COR-L47 (cell line): ENCODE results near the gene CTDP1.

Source experiments
- DNase-seq: peaks from one replicate; lab custom pipeline; 2025; lab: John Stamatoyannopoulos, UW

Gene CTDP1

DNA sequence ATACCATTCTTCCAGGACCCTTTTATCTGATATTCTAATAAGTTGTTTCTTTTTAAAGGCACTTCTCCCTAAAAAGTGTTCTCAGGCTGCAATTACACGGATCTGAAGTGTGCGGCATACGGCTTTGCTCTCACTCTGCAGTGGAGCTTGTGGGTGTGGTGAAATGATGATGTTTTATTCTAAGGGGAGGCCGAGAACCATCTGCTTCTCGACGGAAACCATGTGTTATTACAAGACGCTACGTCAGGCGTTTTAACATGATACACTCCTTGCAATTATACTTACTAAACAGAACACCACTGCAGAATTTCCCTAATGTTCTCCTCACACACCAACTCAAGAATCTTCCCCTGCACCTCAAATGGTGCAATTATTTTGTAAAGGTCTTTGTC, 34.9 kb upstream of the CTDP1 start:
- no peak for DNase-seq

DNA sequence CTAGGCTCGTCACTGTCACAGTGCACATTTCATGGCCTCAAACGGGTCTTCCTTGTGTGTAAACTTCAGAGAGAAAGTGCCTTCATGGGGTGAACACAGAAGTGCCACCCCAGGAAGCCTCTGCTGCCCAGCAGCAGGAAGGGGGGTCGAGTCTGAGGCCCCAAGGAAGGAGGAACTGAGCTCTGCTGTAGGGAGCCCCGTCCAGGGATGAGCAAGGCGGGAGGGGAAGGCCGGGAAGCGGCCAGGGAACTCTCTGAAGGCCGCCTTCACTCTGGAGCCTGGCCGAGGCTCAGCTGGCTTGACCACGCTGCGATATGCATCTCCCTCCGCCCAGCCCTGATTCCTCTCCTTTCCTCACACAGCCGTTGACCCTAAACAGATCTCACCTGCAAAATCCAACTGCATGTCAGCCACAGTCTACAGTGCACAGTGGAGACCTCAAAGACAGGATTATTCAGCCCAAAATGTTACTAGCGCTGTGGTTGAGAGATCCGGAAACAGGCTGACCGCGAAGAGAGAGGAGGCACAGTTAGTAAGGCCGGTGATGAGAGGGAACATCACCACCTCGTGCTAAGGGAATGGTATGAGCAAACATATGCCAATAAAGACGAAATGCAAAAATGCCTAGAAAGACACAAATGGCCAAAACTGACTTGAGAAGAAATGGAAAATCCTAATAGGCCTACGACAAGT, 34.2 kb upstream of the CTDP1 start:
- no peak for DNase-seq

DNA sequence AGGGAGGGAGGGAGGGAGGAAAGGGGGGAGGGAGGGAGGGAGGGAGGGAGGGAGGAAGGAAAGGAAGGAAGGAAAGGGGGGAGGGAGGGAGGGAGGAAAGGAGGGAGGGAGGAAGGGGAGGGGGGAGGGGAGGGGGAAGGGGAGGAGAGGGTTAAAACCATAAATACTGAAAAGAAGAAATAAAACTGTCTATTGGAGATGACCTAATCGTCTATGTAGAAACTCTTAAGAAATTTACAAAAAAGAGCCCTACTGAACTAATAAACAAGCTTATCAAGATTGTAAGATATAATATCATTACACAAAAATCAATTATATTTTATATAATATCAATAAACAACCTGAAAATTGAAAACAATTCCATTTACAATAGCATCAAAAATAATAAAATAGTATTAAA, 32.3 kb upstream of the CTDP1 start:
- DNase-seq = no peak

DNA sequence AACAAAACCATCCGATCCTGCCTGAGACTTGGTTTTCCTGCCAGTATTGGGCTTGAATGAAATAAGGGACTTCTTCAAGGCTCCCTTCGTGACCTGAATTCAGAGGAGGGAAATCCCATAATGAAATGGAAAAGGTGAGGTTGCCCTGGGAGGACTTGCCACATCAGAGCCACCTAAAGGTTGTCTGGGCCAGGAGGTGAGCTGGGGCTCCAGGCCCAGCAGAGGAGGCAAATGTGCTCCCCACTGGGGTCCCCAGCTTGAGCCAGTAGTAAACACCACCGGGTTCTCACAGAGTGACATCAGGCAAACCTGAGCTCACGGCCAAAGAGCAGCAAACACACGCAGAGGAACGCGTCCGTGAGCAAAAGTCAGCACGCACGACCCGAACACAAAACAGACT, 28.6 kb upstream of the CTDP1 start:
- no peak for DNase-seq

DNA sequence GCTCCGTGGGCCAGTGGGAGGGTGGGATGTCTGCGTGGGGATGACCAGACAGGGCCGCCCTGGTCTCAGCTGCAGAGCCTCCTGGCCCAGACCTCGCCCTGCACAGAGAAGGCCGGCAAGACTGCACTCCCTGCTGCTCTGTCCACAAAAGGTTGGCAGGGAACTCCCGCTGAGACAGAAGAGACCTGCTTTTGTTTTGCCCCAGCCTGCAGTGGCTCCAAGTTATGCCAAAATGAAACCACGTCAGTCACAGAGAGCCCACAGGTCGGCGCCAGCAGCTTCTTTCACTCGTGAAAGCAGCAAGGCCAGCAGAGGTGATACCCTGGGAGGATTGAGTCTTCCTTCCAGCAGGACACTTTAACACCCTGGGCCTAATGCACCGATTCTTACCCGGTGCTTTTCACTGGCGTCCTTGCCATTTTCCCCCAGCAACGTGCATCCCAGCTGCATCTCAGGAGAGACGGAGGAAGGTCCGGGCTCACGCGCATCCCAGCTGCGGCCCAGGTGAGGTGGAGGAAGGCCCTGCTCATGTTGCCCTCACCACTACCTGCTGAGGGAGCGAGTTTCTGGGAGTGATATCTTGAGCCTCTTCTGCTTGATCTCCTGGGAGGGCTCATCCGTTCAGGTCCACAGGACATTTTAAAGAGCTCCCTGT, 22.1 kb upstream of the CTDP1 start:
- DNase-seq = peak; percentile 92

DNA sequence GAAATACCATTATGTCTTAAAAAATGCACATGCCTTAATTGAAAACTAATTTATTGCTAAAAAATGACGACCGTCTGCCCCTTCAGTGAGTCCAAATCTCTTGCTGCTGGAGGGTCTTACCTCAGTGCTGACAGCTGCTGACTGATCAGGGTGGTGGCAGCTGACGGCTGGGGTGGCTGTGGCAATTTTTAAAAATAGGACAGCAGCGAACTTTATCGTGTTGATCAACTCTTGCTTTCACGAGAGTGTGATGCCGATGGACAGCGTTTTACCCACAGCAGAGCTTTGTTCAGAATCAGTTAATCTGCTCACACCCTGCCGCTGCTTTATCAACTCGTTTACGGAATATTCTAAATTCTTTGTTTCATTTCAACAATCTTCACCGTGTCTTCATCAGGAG, 21.2 kb upstream of the CTDP1 start:
- DNase-seq = no peak

DNA sequence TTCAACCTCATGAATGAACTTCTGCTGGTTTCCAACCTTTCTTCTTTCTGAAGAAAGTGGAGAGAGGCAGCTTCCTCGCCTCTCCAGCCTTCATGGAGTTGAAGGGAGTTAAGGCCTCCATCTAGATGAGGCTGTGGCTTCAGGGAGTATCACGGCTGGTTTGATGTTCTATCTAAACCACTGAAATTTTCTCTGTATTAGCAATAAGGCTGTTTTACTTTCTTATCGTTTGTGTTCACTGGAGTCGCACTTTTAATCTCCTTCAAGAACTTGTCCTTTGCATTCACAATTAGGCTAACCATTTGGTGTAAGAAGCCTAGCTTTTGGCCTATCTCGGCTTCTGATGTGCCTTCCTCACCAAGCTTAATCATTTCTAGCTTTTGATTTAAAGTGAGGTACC, 19.9 kb upstream of the CTDP1 start:
- no peak for DNase-seq

DNA sequence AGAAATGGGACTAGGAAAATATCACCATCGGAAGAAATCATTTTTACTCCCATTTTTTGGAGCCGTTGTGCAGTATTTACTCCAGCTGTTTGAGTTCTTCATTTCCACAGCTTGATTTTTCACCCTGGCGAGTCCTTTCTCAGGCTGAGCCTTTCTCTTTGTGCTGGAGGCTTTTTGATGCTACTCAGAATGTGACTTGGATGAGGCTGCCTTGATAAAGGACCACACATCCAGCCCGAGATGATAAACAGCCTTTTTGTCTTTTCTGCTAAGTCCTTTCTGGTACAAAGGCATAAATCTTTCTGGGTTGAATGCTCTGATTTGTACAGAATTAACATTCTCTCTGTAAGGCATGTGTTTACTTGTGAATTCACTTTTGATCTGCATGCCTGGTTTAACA, 17.6 kb upstream of the CTDP1 start:
- DNase-seq = no peak

DNA sequence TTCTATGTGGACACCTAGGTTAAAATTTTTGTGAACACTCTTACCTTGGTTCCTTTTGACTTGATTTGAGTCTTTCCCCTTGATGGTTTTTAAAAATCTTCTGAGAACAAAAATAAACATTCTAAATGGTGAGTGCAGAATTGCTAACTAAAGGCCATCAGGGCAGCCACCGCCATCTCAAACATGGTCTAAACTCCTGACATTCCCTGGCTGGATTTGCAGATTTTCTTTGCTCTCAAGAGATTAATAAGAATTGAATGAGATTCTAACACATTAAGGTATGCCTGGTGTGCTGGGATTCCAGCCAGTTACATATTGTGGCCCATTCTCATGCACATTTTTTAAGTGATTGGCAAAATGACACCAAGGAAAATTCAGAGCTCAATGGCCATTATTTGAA, 17.2 kb upstream of the CTDP1 start:
- no peak for DNase-seq

DNA sequence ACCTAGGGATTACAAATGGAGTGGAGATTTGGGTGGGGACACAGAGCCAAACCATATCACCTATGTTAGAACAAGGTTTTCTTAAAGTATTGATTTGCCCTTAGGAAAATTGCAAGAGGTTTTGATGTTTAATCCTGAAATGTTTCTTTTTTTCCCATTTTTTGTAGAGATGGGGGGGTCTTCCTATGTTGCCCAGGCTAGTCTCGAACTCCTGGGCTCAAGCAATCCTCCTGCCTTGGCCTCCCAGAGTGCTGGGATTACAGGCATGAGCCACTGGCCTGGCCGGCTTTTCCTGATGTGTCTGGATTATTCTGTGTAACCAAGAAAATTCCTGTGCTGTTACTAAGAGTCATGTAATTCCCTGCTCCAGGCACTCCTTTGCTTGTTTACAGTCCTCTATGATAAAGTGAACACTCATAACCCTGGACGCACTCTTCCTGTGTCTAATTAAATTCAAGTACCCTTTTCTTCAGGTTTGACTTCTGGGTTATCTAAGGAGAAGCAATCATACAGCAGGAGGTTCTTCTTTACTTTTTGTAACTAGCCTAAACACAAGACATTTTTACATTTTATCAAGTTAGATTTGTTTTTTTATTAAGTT, 15.0 kb upstream of the CTDP1 start:
- no peak for DNase-seq

DNA sequence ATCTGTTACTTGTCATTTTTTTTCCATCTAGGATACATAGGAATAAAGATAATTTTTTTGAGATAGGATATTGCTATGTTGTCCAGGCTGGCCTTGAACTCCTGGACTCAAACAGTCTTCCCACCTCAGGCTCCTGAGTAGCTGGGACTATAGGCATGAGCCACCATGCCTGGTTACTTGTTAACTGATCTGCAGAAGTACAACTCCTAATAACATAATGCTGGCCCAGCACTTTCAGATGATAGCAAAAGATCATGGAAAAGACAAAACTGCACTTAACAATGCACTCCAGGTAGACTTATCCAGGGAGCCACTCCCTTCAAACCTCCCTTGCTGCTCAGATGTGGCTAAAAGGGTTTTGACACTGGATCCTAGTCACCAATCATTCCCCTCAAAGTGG, 11.4 kb upstream of the CTDP1 start:
- DNase-seq = no peak

DNA sequence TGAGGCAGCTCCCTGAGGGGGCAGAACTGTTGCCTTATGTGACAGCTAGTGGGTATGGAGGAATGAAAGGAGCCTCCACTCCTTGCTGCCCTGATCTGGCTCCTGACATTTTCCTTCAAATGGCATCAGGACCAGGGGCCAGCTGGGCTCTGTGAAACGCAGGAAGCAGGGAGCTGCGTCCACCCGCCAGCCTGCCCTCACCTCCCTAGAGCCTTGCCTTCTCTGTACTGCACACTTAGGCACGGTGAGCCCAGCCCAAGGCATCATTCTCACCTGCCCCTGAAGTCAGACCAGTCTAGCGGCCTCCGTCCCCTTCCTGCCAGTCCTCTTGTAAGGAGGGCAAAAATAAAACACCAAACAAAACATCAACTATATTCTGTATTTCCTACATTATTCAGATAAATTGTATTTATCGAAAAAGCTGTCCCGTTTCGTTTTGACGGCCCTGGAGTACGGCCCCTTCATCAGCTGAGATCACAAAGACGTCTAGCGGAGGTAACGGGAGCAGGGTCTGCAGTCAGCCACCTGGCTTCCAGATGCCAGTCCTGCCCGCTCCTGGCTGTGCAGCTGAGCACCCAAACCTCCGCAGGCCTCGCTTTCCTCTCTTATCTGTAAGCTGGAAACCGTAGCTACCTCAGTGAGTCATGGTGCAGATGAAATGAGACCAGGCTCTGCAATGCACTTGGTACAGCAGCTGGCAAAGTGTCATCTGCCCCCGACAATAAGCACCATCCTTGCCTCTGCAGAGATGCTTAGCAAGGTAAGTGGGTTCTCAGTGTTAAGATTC, 6.9 kb upstream of the CTDP1 start:
- DNase-seq = no peak

DNA sequence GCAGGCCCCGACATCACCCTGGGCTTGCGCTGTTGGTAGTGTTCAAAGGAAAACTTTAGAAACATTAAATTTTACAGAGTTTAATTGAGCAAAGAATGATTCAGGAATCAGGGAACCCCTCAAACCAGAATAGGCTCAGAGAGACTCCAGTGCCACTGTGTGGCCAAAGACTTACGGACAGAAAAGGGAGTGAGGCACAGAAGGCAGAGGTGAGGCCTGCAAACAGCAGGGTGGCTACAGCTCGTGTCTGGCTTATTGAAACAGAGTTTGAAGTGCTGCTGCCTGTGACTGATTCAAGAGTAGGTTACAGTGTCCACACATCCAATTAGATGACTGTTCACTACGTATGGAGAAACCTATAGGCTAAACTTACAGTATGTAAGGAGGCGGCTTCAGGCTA, 2.4 kb upstream of the CTDP1 start:
- no peak for DNase-seq

DNA sequence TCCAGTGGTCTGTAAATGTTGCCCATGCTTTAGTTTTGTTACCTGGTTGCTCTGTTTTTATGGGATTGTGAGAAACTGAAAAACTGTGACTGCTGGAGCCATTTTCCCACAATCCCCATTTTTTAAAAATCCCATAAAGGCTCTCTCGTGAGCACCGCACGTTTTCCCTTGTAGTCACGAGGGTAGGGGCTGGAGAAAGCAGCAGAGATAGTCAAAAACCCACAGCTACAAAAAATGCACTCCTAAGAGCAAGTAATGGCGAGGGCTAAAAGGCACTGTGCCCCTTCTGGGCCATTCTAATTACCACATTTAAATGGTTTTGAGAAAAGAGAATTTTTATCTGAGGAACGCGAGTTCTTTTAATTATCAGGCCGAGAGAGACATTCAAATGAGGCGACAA, 1.8 kb upstream of the CTDP1 start:
- no peak for DNase-seq

DNA sequence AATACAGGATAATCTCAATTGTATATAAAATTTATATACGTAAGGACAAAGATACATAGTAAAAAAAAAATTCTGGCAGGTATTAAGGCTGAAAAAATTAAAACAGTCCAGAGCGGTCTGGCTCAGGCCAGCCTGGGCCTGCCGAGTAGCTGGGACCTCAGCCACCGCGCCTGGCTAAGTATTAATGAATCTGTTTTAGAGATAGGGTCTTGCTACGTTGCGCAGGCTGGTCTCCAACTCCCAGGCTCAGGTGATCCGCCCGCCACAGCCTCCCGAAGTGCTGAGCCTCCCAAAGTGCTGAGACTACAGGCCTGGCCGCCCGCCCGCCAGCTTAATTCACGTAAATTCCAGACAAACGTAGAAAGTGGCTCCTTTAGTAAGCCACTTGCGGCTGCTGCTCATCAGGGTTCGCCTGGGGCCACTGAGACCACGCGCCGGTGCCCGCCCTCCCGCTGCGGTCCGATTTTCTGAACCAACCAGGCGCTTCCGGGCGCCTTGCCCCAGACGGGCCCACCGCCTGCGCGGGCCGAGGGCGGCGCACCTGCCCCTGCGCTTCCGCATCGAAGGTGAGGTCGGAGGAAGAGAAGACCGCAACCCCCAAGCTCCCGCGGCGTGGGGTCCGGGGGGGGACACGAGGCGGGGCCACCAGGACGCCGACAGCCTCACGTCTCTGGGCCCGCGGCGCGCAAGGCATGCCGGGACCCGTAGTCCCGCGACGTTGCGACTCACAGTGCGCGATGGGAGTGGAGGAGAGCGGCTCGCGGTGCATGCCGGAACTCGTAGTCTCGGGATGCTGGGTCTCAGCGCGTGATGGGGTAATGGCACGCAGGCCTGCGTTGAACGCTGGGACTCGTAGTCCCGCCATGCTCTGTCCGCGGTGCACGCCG, 695 bp upstream of the CTDP1 start:
- peak; percentile 100 for DNase-seq

DNA sequence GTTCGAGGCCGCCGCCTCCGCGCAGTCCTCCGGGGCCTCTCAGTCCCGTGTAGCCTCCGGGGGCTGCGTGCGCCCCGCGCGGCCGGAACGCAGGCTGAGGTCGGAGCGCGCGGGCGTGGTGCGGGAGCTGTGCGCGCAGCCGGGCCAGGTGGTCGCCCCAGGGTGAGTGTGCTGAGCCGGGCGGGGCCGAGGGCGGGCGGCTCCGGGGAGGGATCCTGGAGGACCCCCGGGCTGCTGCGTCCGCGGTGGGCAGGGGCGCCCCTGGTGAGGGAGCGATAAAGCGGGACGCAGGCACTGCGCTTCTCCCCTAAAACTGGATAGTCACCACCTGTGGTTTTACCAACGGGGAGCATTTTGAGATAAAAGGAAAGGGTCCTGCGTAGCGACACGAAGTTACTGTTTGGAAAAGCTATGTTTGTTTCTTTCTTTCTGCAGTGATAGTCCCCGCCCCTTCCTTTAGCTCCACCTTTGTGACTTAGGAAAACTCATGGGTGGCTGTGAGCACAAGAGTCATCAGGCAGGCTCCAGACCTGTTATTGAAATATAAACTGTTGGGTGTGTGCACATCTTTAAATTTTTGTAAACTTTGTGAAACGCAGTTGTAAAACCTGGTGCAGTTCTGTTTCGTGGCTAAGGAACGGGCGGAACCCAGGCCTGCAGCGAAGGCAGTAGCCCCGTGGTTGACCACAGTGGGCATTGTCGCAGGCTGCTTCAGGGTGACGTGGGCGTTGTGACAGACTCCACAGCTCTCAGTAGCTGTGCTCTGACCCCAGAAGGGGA, 687 bp downstream of the CTDP1 start:
- no peak for DNase-seq

DNA sequence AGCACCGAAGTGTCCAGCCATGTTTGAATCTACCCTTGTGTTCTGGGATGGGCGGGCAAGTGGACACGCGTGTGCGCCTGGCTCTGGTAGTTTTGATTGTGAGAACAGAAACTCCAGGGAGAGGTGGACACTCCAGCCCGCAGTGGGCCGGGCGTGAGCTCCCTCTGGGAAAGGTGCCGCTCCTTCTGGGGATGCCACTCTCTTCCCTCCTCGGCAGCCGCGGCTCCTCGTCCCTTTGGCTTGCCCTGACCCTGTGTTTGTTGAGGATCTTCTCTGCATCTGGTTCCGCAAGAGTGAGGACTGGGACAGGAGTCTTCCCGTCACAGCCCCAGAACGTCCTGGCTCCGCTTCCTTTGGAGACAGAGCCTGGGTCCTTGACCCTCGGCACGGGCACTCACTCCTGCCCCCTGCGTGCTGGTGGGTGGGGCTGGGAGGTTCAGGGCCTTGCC, 1.3 kb downstream of the CTDP1 start:
- DNase-seq = no peak

DNA sequence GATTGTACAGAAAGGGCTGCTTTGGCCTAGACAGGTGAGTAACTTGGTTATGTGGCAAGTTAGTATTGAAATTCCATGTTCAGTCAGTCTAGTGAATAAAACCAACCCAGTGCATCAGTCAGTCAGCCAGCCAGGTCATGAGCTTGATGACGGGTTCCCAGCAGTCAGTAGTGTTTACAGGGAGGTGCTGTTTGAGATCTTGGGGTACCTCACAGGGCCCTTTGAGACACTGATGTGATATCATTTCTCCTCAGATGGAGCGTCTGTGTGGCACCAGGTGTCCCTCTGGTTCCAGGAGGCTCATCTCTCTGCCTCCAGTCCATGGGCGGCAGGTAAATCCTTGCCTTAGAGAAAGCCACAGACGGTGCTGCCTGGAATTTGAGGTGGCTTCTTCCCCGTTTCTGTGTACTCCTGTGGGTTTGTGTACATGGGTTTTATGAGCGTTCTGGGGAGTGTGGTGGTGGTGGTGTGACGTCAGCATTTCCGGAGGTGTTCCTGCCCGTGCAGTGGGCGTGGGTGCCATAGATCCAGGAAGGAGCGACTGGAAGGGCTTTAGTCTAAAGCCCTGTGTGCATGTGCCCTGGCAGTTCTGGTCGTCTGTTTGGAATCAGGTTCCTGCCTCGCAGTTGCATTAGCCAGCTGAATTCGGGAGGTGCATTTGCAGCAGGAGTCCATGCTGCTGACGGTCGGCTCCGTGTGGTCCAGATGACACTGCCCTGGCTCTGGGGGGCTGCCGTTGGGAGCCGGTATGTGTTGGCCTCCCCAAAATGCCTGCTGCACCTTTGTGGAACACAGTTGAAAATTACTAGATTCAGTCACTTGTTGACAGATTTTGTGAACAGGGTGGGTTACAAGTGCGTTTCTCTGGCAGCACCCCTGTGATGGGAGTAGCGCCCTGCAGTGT, 2.1 kb downstream of the CTDP1 start:
- DNase-seq = no peak

DNA sequence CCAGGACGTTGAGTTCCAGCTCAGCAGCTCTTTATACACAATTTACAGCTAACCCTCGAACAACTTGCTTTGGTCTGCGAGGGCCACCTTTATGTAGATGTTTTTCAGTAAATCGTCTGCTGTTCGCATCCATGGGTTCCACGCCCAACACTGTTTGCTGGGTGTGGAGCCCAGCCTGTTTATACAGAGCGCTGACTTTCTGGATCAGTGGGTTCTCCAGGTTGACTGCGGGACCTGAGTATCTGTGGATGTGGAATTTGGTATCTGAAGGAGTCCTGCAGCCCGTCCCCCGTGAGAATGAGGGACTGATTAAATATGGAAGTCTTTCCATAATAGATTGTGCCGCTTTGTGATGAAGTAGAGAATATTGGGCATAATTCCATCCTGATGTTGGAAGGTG, 2.9 kb downstream of the CTDP1 start:
- DNase-seq = no peak
